Caki2 (cell line): ENCODE measurements around the gene ARL8A. TPM values are rescaled to one million over a fixed set of nuclear protein-coding genes. Genes with fewer than 3 reads are reported as not detected.
"Not testable (repeated sequence)": the region's sequence is repeated elsewhere in the genome, so short reads cannot be mapped to it uniquely, and the experiment has no call there.

Experiments
- DNase-seq: peaks from one replicate; pipeline ENCODE4 v3.0.0-alpha.2; 2015; ENCODE audit warnings: low read depth
- in situ Hi-C: cut with HindIII; loops from 2 replicates; pipeline ENCODE4 v1.10.0; 2016; ENCODE audit warnings: low sequenced_read_pairs, low pct_unique_long_range_greater_than_20kb, mixed read lengths
- total RNA-seq: library from RNA; depleted of rRNA; stranded (reverse); fragments of >200 nt; shearing (Covaris generic); gene quantifications from 2 replicates; pipeline ENCODE4 v1.2.3, GENCODE V29; 2014; ENCODE audit warnings: low replicate concordance

Gene ARL8A
- total RNA-seq, 1 experiment from 2014 or later = 23.9 TPM

DNA sequence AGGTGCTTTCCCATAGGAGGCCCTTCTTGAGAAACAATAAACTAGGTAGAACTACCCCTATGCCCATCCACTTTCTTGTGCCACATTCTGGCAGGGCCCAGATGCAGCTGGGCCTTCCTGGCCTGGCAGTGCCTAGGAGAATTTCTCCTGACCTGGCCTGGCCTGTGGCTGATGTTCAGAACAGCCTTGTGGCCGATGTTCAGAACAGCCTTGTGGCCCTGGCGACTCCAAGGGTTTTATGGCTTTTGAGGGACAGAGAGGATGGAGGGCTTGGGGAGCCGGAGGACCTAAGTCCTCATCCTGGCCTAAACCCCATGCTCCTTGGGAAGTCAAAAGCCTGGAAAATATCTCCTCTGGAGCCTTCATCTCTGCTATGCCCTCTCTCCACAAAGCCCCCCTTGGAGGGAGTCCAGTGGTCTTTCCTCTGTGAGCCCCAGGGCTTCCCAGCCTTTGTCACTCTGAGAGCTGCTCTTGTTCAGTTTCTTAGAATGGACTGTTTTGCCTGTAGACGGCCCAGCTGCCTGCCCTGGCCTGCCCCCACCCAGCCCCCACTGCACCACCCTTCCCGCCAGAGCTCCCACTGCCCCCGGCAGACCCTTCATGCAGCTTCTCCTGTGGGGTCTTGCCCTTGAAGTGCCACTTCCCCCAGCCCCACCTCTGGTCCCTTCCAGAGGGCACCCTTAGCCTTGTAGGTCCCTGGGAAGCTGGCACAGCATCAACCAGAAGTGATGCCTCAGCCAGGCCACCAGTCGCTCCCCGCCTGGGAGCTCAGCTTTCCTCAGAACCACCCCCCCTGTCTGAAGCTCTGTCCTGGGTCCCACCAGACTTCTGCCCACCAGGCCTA, 14.9 kb downstream of the ARL8A start:
- DNase-seq = no peak

DNA sequence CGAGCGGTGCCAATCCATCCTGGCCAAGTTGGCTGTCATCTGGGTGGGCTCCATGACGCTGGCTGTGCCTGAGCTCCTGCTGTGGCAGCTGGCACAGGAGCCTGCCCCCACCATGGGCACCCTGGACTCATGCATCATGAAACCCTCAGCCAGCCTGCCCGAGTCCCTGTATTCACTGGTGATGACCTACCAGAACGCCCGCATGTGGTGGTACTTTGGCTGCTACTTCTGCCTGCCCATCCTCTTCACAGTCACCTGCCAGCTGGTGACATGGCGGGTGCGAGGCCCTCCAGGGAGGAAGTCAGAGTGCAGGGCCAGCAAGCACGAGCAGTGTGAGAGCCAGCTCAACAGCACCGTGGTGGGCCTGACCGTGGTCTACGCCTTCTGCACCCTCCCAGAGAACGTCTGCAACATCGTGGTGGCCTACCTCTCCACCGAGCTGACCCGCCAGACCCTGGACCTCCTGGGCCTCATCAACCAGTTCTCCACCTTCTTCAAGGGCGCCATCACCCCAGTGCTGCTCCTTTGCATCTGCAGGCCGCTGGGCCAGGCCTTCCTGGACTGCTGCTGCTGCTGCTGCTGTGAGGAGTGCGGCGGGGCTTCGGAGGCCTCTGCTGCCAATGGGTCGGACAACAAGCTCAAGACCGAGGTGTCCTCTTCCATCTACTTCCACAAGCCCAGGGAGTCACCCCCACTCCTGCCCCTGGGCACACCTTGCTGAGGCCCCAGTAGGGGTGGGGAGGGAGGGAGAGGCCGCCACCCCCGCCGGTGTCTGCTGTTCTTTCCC, 16.5 kb downstream of the ARL8A start:
- in situ Hi-C loops = no loop called here
- DNase-seq = no peak

More for the DNA sequence above, 14.9 kb downstream of the ARL8A start:
- in situ Hi-C loops = no loop called here

DNA sequence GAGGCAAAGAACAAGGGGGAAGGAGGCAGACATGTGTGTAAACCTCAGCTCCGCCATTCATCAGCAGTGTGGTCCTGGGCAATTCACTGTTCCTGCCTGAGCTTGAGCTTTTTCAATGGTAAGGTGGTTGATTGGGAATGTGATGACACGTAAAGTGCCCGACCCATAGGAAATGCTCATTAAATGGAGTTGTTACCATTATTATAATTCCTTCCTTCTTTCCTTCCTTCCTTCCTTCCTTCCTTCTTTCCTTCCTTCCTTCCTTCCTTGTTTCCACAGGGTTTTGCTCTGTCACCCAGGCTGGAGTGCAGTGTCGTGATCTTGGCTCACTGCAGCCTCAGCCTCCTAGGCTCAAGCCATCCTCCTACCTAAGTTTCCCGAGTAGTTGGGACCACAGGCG, 17.5 kb downstream of the ARL8A start:
- in situ Hi-C loops = no loop called here
- DNase-seq = no peak

DNA sequence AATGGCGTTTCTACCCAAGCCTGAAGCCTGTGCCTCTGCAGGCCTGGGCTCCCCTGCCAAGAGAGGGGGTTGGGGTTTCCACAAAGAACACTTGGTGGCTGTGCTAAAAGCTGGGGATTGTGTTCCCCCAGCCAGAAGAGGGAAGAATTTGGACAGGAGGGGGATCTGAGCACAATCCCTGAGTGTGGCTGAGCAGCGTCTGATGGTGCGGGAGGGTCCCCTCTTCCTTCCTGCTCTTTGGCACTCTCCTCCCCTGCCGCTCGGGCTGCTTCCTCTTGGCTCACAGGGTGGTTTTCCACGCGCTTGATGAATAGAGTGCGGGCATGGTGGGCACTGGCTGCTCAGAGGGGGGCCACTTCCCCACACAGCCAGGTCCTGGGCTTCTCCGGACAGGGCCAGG, 18.1 kb downstream of the ARL8A start:
- DNase-seq = no peak
- in situ Hi-C loops = no loop called here

DNA sequence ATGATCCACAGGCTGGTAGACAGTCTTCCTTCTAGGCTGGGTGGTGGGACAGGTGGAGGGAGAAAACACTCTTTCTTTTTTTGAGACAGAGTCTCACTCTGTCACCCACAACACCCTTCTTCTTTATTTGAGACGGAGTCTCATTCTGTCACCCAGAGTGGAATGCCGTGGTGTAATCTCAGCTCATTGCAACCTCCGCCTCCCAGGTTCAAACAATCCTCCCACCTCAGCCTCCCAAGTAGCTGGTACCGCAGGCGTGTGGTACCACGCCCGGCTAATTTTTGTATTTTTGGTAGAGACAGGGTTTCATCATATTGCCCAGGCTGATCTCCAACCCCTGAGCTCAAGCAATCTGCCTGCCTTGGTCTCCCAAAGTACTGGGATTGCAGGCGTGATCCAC, 18.9 kb downstream of the ARL8A start:
- DNase-seq = no peak
- in situ Hi-C loops = no loop called here

DNA sequence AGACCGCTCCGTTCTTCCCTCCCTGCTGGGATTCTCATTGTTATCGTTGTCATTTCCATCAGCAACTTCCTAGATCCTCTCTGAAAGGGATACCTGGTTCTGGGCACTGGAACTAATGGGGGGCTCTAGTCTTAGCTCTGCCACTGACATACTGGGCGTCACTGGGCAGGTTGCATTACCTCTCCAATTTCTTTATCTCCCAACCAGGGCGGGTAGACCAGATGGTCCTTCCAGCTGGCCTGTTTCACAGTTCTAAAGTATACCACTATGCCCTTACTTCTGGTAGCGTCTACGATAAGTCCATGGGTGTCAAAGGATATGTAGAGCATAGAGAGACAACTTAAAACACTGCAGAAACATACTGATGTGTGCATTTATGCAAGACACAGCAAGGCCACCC, 20.4 kb downstream of the ARL8A start:
- DNase-seq = no peak
- in situ Hi-C loops = no loop called here

DNA sequence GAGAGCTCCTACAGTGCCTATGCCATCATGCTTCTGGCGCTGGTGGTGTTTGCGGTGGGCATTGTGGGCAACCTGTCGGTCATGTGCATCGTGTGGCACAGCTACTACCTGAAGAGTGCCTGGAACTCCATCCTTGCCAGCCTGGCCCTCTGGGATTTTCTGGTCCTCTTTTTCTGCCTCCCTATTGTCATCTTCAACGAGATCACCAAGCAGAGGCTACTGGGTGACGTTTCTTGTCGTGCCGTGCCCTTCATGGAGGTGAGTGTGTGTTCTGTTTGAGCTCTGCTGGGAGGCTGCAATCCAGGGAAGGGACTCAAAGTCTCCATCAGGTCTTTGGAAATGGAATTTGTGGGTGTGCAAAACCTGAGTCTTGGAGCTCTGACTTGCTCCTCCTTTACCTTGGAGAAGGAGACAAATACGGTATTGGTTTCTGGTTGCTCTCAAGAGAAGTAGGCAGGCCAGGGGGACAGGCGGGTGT, 21.2 kb downstream of the ARL8A start:
- DNase-seq = no peak
- in situ Hi-C loops = no loop called here

DNA sequence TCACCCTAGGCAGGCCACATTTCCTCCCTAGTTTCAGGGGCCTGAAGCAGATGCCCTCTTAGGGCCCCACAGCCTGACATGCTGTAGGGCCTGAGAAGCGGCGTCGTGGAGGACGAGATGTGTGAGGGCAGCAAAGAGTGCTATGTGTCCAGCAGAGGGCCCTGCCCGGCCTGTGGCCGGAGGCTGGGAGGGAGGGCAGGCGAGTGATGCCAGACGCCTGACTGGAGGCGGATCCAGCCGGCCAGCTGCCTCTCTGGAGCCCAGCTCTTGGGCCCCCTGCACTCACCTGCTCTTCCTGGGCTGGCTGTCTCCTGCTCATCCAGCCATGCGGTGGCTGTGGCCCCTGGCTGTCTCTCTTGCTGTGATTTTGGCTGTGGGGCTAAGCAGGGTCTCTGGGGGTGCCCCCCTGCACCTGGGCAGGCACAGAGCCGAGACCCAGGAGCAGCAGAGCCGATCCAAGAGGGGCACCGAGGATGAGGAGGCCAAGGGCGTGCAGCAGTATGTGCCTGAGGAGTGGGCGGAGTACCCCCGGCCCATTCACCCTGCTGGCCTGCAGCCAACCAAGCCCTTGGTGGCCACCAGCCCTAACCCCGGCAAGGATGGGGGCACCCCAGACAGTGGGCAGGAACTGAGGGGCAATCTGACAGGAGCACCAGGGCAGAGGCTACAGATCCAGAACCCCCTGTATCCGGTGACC, 21.8 kb downstream of the ARL8A start, which contains the start of gene GPR37L1:
Gene GPR37L1 (plus strand): TSS at position 279 of the 697 bp plus-strand sequence. CDS start 47 bp downstream, at position 326.
- peak; percentile 43 for DNase-seq
- in situ Hi-C loops = no loop called here

DNA sequence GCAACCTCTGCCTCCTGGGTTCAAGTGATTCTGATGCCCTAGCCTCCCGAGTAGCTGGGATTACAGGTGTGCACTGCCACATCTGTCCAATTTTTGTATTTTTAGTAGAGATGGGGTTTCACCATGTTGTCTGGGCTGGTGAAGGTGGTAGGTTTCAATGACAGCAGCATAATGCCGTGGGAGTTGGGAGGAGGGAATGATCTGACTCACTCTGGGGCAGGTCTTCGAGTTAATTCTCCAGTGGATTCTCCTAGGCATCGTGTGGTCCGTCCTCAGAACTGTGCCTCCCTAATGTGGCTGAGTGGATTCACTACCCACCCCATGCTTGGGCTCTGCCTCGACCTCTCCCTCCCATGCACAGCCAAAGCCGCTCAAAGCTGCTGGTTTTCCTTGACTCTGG, 23.5 kb downstream of the ARL8A start:
- in situ Hi-C loops = no loop called here

DNA sequence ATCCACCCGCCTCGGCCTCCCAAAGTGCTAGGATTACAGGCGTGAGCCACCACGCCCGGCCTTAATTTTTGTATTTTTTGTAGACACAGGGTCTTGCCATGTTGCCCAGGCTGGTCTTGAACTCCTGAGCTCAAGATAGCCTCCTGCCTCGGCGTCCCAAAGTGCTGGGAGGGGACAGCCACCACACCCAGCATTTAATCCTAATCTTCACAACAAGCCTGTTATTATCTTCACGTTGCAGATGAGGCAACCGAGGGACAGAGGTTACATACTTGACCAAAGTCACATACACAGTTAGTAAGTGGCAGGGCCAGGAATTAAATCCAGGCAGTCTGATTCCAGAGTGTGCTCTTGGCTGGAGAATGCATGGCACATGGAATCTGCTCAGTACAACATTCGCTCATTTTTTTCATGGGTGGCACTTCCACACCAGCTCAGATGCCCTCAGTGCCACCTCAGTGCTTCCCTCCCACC, 26.6 kb downstream of the ARL8A start:
- no peak for DNase-seq
- in situ Hi-C loops = no loop called here

More for the DNA sequence above, 23.5 kb downstream of the ARL8A start:
- no peak for DNase-seq

DNA sequence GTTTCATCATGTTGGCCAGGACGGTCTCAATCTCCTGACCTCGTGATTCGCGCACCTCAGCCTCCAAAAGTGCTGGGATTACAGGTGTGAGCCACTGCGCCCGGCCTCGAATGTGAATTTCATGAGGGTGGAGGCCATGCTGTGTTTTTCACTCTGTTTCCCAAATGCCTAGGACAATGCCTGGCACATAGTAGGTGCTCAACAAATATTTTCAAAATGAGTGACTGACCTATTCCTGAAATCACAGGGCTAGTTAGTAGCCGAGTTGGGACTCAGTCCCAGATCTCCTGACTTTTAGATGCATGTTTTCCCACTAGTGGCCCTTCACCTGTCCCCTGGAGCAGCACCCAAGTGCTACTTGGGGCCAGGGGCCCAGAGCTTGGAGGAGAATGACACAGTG, 28.2 kb downstream of the ARL8A start:
- DNase-seq = no peak
- in situ Hi-C loops = no loop called here

DNA sequence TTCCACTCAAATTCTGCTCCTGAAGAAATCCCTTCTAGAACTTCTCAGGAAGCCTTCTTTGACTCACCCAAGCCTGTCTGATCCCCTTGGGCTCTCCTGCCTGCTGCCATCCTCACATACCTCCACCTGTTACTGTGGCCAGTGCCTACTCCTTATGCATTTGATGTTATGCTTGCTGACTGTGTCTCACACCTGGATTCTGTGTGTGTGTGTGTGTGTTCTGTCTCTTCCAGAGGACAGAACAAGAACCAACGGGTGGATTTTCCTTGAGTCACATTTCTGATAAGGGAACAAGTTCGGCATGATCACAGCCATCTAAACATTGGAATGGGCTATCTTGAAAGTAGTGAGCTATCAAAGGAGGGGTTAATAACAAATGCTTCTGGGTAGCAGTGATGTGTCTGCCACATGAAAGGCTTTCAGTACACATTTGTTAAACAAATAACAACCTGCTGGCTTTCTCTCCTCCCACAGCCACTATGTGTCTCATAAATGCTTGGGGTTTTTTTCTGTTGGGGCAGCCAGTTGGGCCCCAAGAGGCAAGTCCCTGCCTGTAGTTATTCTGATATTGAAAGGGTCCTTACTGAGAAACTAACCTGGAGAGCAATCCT, 30.7 kb downstream of the ARL8A start:
- no peak for DNase-seq
- in situ Hi-C loops = no loop called here

DNA sequence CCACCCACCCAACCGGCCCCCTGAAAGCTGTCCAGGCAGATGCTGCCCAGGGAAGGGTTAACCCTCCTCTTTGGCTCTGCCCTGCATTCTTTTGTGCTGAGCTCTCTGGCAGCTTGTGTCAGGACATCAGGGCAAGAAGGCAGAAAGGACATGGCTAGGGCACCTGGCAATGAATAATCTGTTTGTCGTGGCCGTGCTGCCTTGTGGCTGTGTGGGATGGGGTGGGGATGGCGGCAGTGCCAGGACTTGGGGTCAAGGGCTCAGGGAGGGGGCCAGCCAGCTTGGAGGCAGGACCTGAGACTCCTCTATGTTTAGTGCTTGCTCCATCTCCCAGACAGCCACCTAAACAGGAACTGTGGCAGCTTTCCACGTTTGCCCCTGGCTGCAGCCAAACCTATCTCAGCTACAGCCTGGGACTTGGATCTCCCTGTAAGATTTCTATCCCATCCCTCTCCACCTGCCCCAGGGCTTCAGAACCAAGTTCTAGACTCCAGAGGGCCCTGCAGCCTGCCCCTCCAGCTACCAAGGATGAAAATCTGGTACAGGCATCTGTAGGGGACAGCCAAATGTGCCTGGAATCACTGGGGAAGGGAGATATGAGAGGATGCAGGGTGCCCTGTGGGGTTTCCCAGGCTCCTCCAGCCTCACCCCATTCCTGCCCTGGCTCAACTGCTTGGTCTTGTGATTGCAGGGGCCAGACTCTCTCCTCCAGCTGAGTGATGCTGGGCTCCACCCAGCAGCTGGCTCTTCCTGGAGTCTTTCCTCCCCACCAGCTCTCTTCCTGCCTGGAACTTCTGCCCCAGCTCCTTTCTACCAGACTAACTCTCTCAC, 31.5 kb downstream of the ARL8A start:
- in situ Hi-C loops = no loop called here
- DNase-seq = peak; percentile 87

DNA sequence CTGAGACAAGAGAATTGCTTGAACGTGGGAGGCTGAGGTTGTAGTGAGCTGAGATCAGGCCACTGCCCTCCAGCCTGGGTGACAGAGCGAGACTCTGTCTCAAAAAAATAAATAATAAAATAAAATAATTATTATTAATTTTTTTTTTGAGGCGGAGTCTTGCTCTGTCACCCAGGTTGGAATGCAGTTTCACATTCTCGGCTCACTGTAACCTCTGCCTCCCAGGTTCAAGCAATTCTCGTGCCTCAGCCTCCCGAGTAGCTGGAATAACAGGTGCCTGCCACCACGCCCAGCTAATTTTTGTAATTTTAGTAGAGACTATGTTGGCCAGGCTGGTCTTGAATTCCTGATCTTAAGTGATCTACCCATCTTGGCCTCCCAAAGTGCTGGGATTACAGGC, 32.9 kb downstream of the ARL8A start:
- in situ Hi-C loops, DNase-seq: not testable (repeated sequence)

DNA sequence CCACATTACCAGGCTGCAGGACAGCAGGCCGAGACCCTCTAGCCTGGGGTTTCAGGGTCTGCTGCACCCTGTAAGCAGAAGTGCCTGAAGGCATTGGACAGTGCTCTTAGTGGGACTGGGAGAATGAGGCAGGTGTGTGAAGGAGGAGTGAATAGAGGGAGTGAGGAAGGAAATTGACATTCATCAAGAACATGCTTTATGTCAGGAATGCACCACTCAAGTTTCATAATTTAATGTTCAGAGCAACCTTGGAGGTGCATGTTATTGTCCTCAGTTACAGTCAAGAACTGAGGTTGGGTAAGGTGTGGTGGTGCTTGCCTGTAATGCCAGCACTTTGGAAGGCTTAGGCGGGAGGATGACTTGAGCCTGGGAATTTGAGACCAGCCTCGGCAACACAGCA, 33.6 kb downstream of the ARL8A start:
- no peak for DNase-seq
- in situ Hi-C loops = no loop called here

DNA sequence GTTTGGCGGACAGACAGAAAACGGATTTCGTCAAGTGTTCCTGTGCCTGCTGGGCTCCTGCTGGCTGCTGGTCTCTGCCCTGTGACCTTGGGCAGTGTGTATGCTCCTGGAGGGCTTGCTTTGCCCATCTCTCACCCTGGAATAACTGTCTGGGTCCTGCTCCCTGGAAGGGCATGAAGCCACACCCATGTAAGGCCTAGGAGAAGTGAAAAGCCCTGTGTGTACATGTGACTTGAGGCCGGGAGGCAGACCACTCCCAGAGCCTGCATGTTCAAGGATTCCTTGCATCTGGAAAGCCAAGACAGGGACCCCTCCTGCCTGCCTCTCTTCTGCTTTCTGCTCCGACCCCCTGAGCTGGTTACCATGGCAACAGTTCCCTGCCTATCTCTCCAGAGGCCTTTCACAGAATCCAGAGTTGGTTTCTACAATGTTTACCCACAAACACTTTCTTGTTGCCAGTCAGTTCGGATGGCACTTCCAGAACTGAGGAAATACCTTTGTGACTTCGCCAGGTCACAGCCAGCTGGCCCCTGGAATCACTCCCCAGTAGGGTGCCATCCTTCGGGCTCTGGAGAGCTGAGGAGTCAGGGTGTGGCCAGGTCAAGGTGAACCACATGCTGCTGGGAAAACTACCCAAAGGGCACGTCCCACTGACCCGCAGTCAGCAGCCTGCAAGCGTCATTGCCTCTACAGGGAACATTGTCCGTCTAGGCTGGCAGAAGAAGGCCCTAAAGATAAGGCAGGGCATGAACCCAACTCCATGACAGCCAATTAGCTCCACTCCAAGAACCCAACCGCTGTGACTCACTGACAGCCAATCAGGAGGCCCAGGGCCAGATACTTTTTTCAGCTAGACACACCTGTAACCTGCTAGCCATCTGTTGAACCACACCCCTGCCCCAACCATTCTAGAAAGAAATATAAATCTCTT, 36.5 kb downstream of the ARL8A start:
- in situ Hi-C loops = no loop called here
- peak; percentile 91 for DNase-seq
